Measurements from ENCODE around the gene FAM163A. TPM values are rescaled to one million over a fixed set of nuclear protein-coding genes. Genes with fewer than 3 reads are reported as not detected.
A peak's percentile ranks its signal among the peaks of the same experiment; 100 is the strongest.

Gene FAM163A
- total RNA-seq, 1 experiment from 2014 or later = not detected

GRCh38 chr1:179750630-179751029 is 7.5 kb downstream of the FAM163A start:
- Mint-ChIP-seq H3K9me3 (ENCODE audit: unreplicated experiment) (peaks cover 17% of the 10 kb centered on the region), H3K4me3 (ENCODE audit: unreplicated experiment) (no peak overlapping the region)
- intact Hi-C loops (cut with micrococcal nuclease) = no loop called here

GRCh38 chr1:179753061-179753460 is 10.0 kb downstream of the FAM163A start:
- no peak for TF ChIP-seq CTCF (IDR thresholded peaks at IDR 0.05; ENCODE audit: unreplicated experiment)
- BruUV-seq (replicated peaks) = no TSS peak
- Mint-ChIP-seq H3K9me3 (ENCODE audit: unreplicated experiment) (peaks cover 17% of the 10 kb centered on the region), H3K4me1 (ENCODE audit: insufficient read depth, unreplicated experiment) (no peaks in the 10 kb centered on the region), H3K4me3 (ENCODE audit: unreplicated experiment) (no peak overlapping the region), H3K27ac (ENCODE audit: low read depth, unreplicated experiment) (no peak overlapping the region), H3K27me3 (ENCODE audit: insufficient read depth, unreplicated experiment) (peaks cover 16% of the 10 kb centered on the region), H3K36me3 (ENCODE audit: insufficient read depth, unreplicated experiment) (peaks cover 4% of the 10 kb centered on the region)
- CTCF ChIA-PET = interaction anchor here (2.0 kb wide), 1 partner anchor 62 kb away, joined by 10 read pairs; no protein-coding TSS in a partner anchor
- intact Hi-C loops (cut with micrococcal nuclease) = no loop called here
- DNase-seq (ENCODE audit: unreplicated experiment) = no peak
- POLR2A ChIA-PET = no interaction called here

More at GRCh38 chr1:179750630-179751029, 7.5 kb downstream of the FAM163A start:
- DNase-seq (ENCODE audit: unreplicated experiment) = no peak
- BruUV-seq (replicated peaks) = no TSS peak
- no peak overlapping the region for H3K27ac Mint-ChIP-seq (ENCODE audit: low read depth, unreplicated experiment)
- CTCF ChIA-PET = interaction anchor here (0.9 to 2.2 kb wide), 2 partner anchors 60 to 64 kb away, joined by 5 to 14 read pairs; no protein-coding TSS in a partner anchor
- no peaks in the 10 kb centered on the region for H3K4me1 Mint-ChIP-seq (ENCODE audit: insufficient read depth, unreplicated experiment)
- H3K27me3 Mint-ChIP-seq (ENCODE audit: insufficient read depth, unreplicated experiment) = peaks cover 34% of the 10 kb centered on the region
- peaks cover 4% of the 10 kb centered on the region for H3K36me3 Mint-ChIP-seq (ENCODE audit: insufficient read depth, unreplicated experiment)
- POLR2A ChIA-PET = no interaction called here
- no peak for TF ChIP-seq CTCF (IDR thresholded peaks at IDR 0.05; ENCODE audit: unreplicated experiment)

GRCh38 chr1:179754041-179754624 is 11.0 kb downstream of the FAM163A start:
- intact Hi-C loops (cut with micrococcal nuclease) = no loop called here
- CTCF ChIA-PET = interaction anchor here (0.7 to 2.0 kb wide), 5 partner anchors 25 to 1918 kb away, joined by 3 to 10 read pairs (median 3); no protein-coding TSS in a partner anchor
- H3K4me1 Mint-ChIP-seq (ENCODE audit: insufficient read depth, unreplicated experiment) = no peaks in the 10 kb centered on the region
- H3K36me3 Mint-ChIP-seq (ENCODE audit: insufficient read depth, unreplicated experiment) = peaks cover 4% of the 10 kb centered on the region
- no peak overlapping the region for H3K4me3 Mint-ChIP-seq (ENCODE audit: unreplicated experiment)
- POLR2A ChIA-PET = no interaction called here
- no TSS peak for BruUV-seq (replicated peaks)
- no peak for TF ChIP-seq CTCF (IDR thresholded peaks at IDR 0.05; ENCODE audit: unreplicated experiment)
- peak; percentile 69 for DNase-seq (ENCODE audit: unreplicated experiment)
- H3K27me3 Mint-ChIP-seq (ENCODE audit: insufficient read depth, unreplicated experiment) = peaks cover 16% of the 10 kb centered on the region
- peaks cover 17% of the 10 kb centered on the region for H3K9me3 Mint-ChIP-seq (ENCODE audit: unreplicated experiment)
- H3K27ac Mint-ChIP-seq (ENCODE audit: low read depth, unreplicated experiment) = no peak overlapping the region

- Mint-ChIP-seq H3K4me3 (ENCODE audit: unreplicated experiment) (no peak overlapping the region), H3K27ac (ENCODE audit: low read depth, unreplicated experiment) (no peak overlapping the region), H3K9me3 (ENCODE audit: unreplicated experiment) (no peaks in the 10 kb centered on the region), H3K4me1 (ENCODE audit: insufficient read depth, unreplicated experiment) (no peaks in the 10 kb centered on the region), H3K36me3 (ENCODE audit: insufficient read depth, unreplicated experiment) (peaks cover 4% of the 10 kb centered on the region), H3K27me3 (ENCODE audit: insufficient read depth, unreplicated experiment) (peaks cover 16% of the 10 kb centered on the region)
- intact Hi-C loops (cut with micrococcal nuclease) = no loop called here
- ChIA-PET CTCF (interaction anchor here (0.7 to 3.7 kb wide), 5 partner anchors 51 to 168 kb away, joined by 3 to 21 read pairs (median 3); no protein-coding TSS in a partner anchor), POLR2A (no interaction called here)
- no peak for TF ChIP-seq CTCF (IDR thresholded peaks at IDR 0.05; ENCODE audit: unreplicated experiment)
- no peak for DNase-seq (ENCODE audit: unreplicated experiment)
- no TSS peak for BruUV-seq (replicated peaks)
Observed at GRCh38 chr1:179757933-179758332, 14.8 kb downstream of the FAM163A start.

Measured in MCF 10A (cell line).